H1 (cell line): ENCODE data around the gene COL4A2. TPM values are rescaled to one million over a fixed set of nuclear protein-coding genes. Genes with fewer than 3 reads are reported as not detected.
A peak's percentile ranks its signal among the peaks of the same experiment; 100 is the strongest.

Source experiments
- CTCF ChIA-PET: fragments of 300-600 bp; sonication (Branson Sonifier 250); formaldehyde crosslinking; loops from one replicate; lab custom pipeline; 2021; ENCODE audit not compliant: partially characterized antibody; lab: Charles Lee
- POLR2A ChIA-PET: fragments of 300-600 bp; sonication (Branson Sonifier 250); formaldehyde crosslinking; loops from one replicate; lab custom pipeline; 2021; ENCODE audit warnings: inconsistent platforms; ENCODE audit not compliant: partially characterized antibody; lab: Charles Lee
- DNase-seq, 2 experiments: peaks; one replicate each; pipeline versions ENCODE4 v3.0.0 to v3.0.0-alpha.2; 2010 to 2022; ENCODE audit warnings: low spot score in 2 of 2, low read depth in 1 of 2, mixed read lengths in 1 of 2
- FAIRE-seq: peaks from 2 replicates; lab custom pipeline; 2011; peaks lifted over from hg19 to GRCh38; lab: Jason Lieb, UNC
- H2AFZ ChIP-seq: 2 replicates; pipeline ENCODE4 v1.8.1; 2012; ENCODE audit warnings: low read length, inconsistent platforms
- H2AK5ac ChIP-seq: 2 replicates; pipeline ENCODE4 v1.6.1; 2013; ENCODE audit warnings: low read depth, low read length
- H2BK120ac ChIP-seq: replicated peaks from 2 replicates; pipeline ENCODE3; 2013; ENCODE audit warnings: low read depth, low read length, inconsistent platforms
- H2BK12ac ChIP-seq: 2 replicates; pipeline ENCODE4 v1.6.1; 2013; ENCODE audit warnings: low read depth, low read length
- H2BK15ac ChIP-seq: 2 replicates; pipeline ENCODE4 v1.6.1; 2013; ENCODE audit warnings: low read length
- H2BK20ac ChIP-seq: 2 replicates; pipeline ENCODE4 v1.6.1; 2013; ENCODE audit warnings: low read length
- H2BK5ac ChIP-seq: 2 replicates; pipeline ENCODE4 v1.6.1; 2013; ENCODE audit warnings: low read depth, low read length
- H3K14ac ChIP-seq: 2 replicates; pipeline ENCODE4 v1.6.1; 2013; ENCODE audit warnings: inconsistent platforms; ENCODE audit not compliant: insufficient read length
- H3K18ac ChIP-seq: 2 replicates; pipeline ENCODE4 v1.6.1; 2013; ENCODE audit warnings: low read length; ENCODE audit errors: extremely low read depth
- H3K23ac ChIP-seq: 2 replicates; pipeline ENCODE4 v1.6.1; 2013; ENCODE audit warnings: inconsistent platforms; ENCODE audit not compliant: insufficient read length
- H3K23me2 ChIP-seq: 2 replicates; pipeline ENCODE4 v1.6.1; 2013; ENCODE audit warnings: low read depth, low read length
- H3K27ac ChIP-seq: 2 replicates; pipeline ENCODE4 v1.6.1; 2011; ENCODE audit warnings: low read depth, low read length, inconsistent platforms
- H3K27me3 ChIP-seq, 4 experiments: replicated peaks in 1 of 4; 1 replicate in 1 of 4; 2 replicates in 3 of 4; pipeline versions ENCODE4 v1.6.1 to v1.8.1; 2011 to 2013; ENCODE audit warnings: low read length in 3 of 4, mild to moderate bottlenecking in 3 of 4, inconsistent platforms in 2 of 4, mixed read lengths in 2 of 4, moderate library complexity in 1 of 4; ENCODE audit not compliant: control insufficient read depth in 3 of 4, insufficient read depth in 3 of 4; ENCODE audit errors: extremely low read depth in 1 of 4
- H3K36me3 ChIP-seq, 4 experiments: 2 replicates each; pipeline versions ENCODE4 v1.6.1 to v1.8.1; 2011 to 2013; ENCODE audit warnings: mild to moderate bottlenecking in 4 of 4, low read length in 3 of 4, moderate library complexity in 2 of 4, control low read depth in 1 of 4, inconsistent platforms in 1 of 4; ENCODE audit not compliant: insufficient read depth in 4 of 4, control insufficient read depth in 2 of 4
- H3K4ac ChIP-seq: replicated peaks from 2 replicates; pipeline ENCODE3; 2013; ENCODE audit warnings: low read length, low read depth, mixed read lengths, inconsistent platforms; ENCODE audit not compliant: insufficient read length
- H3K4me1 ChIP-seq, 4 experiments: replicated peaks in 1 of 4; 1 replicate in 1 of 4; 2 replicates in 3 of 4; pipeline versions ENCODE4 v1.6.1 to v1.8.1; 2011 to 2013; ENCODE audit warnings: low read length in 3 of 4, inconsistent platforms in 2 of 4, mixed read lengths in 1 of 4; ENCODE audit not compliant: insufficient read depth in 4 of 4, control insufficient read depth in 3 of 4
- H3K4me2 ChIP-seq, 2 experiments: 2 replicates each; pipeline versions ENCODE4 v1.6.1 to v1.8.1; 2011 to 2013; ENCODE audit warnings: low read depth in 2 of 2, low read length in 2 of 2, control low read depth in 1 of 2, inconsistent platforms in 1 of 2, mild to moderate bottlenecking in 1 of 2; ENCODE audit not compliant: insufficient read depth in 1 of 2
- H3K4me3 ChIP-seq, 4 experiments: fragments of 200-600, 300-600 bp in 1 of 4; sonication (generic), shearing (Covaris generic), sonication (Bioruptor Twin) in 1 of 4; 2 replicates each; pipeline versions ENCODE4 v1.5.1 to v1.8.1; 2011 to 2016; ENCODE audit warnings: low read length in 4 of 4, low read depth in 3 of 4, control low read depth in 2 of 4, inconsistent platforms in 2 of 4, mild to moderate bottlenecking in 2 of 4, mixed read lengths in 1 of 4, moderate library complexity in 1 of 4; ENCODE audit not compliant: insufficient read depth in 2 of 4; ENCODE audit errors: extremely low read depth in 1 of 4
- H3K56ac ChIP-seq: replicated peaks from 2 replicates; pipeline ENCODE3; 2013; ENCODE audit warnings: low read depth, mild to moderate bottlenecking, mixed read lengths, low read length, inconsistent platforms; ENCODE audit not compliant: insufficient read length
- H3K79me1 ChIP-seq: 2 replicates; pipeline ENCODE4 v1.6.1; 2013; ENCODE audit warnings: low read depth, low read length, control low read depth
- H3K79me2 ChIP-seq, 2 experiments: 2 replicates each; pipeline versions ENCODE4 v1.6.1 to v1.8.1; 2012 to 2013; ENCODE audit warnings: low read length in 2 of 2, mild to moderate bottlenecking in 2 of 2, inconsistent platforms in 1 of 2; ENCODE audit not compliant: insufficient read depth in 2 of 2, control insufficient read depth in 1 of 2
- H3K9ac ChIP-seq, 4 experiments: replicated peaks in 1 of 4; 1 replicate in 1 of 4; 2 replicates in 3 of 4; pipeline versions ENCODE4 v1.6.1 to v1.8.1; 2011 to 2013; ENCODE audit warnings: low read depth in 3 of 4, low read length in 3 of 4, control low read depth in 2 of 4, mild to moderate bottlenecking in 2 of 4, moderate library complexity in 2 of 4, inconsistent platforms in 1 of 4; ENCODE audit errors: extremely low read depth in 1 of 4
- H3K9me3 ChIP-seq, 2 experiments: 2 replicates each; pipeline versions ENCODE4 v1.6.1 to v1.8.1; 2012 to 2013; ENCODE audit warnings: mild to moderate bottlenecking in 2 of 2, moderate library complexity in 2 of 2, control low read depth in 1 of 2, inconsistent platforms in 1 of 2, low read depth in 1 of 2, low read length in 1 of 2, mixed read lengths in 1 of 2; ENCODE audit not compliant: insufficient read depth in 2 of 2
- H4K20me1 ChIP-seq, 2 experiments: replicated peaks in 1 of 2; 2 replicates each; pipeline versions ENCODE3 to v1.8.1; 2011 to 2013; ENCODE audit warnings: inconsistent platforms in 2 of 2, low read length in 2 of 2, mild to moderate bottlenecking in 1 of 2; ENCODE audit not compliant: insufficient read depth in 2 of 2, control insufficient read depth in 1 of 2
- H4K5ac ChIP-seq: 2 replicates; pipeline ENCODE4 v1.6.1; 2013; ENCODE audit warnings: low read length, low read depth, mixed read lengths, inconsistent platforms; ENCODE audit not compliant: insufficient read length
- H4K8ac ChIP-seq: 2 replicates; pipeline ENCODE4 v1.8.0; 2013; ENCODE audit warnings: mild to moderate bottlenecking, moderate library complexity, low read length, inconsistent platforms; ENCODE audit not compliant: insufficient read depth; ENCODE audit errors: extremely low read depth
- H4K91ac ChIP-seq: replicated peaks from 2 replicates; pipeline ENCODE3; 2013; ENCODE audit warnings: low read length, mixed read lengths, inconsistent platforms; ENCODE audit not compliant: insufficient read length
- BACH1 ChIP-seq: IDR thresholded peaks from 2 replicates; pipeline ENCODE4 v1.6.1; 2012; ENCODE audit warnings: low read length, improper control_type of control experiment
- BRCA1 ChIP-seq: IDR thresholded peaks from 2 replicates; pipeline ENCODE4 v1.6.1; 2012; ENCODE audit warnings: low read depth, low read length, improper control_type of control experiment
- CHD1 ChIP-seq: IDR thresholded peaks from 2 replicates; pipeline ENCODE4 v1.6.1; 2012; ENCODE audit warnings: low read depth, low read length, improper control_type of control experiment
- MAFK ChIP-seq: IDR thresholded peaks from 2 replicates; pipeline ENCODE4 v1.6.1; 2012; ENCODE audit warnings: low read depth, mild to moderate bottlenecking, improper control_type of control experiment, low read length
- TEAD4 ChIP-seq: IDR thresholded peaks from 2 replicates; pipeline ENCODE4 v1.6.1; 2012; ENCODE audit warnings: low read depth, low read length, inconsistent platforms, mixed read lengths
- WGBS, 2 experiments: shearing (Covaris generic) in 1 of 2; methylation state at CpG; one replicate each; pipeline versions ENCODE4 v1.1.6 to v1.1.7; 2013 to 2015; ENCODE audit warnings: low lambda C conversion rate in 2 of 2, mixed read lengths in 2 of 2, inconsistent platforms in 1 of 2, low coverage in 1 of 2, missing lambda C conversion rate in 1 of 2; ENCODE audit not compliant: insufficient replicate concordance in 2 of 2, insufficient coverage in 1 of 2, insufficient read length in 1 of 2; ENCODE audit errors: extremely low coverage in 1 of 2, missing lambda C conversion rate in 1 of 2; 5-methylcytosine and 5-hydroxymethylcytosine counted together
- polyA plus RNA-seq, 7 experiments: library from polyadenylated mRNA; depleted of rRNA in 3 of 7; stranded (reverse) in 5 of 7; unstranded in 2 of 7; fragments of >200 nt in 5 of 7; fragments of 200-250 nt in 2 of 7; gene quantifications; 1 replicate in 5 of 7; 2 replicates in 1 of 7; 4 replicates in 1 of 7; pipeline versions ENCODE4 v1.2.1 to v1.2.3, GENCODE V29; 2011 to 2013; ENCODE audit warnings: missing spikeins in 2 of 7, mixed read lengths in 2 of 7
- total RNA-seq: library from RNA; stranded (reverse); fragmentation: NEBNext Ultra II Directional; extraction: Animal tissue kit (Norgen Biotek cat#: 25700); gene quantifications from 2 replicates; pipeline ENCODE4 v1.2.1, GENCODE V29; 2021

The COL4A2 gene
- total and polyA plus RNA-seq, 2 of the 8 experiments (the other 6 are each of a cell fraction or from before 2014, with no cell fraction given): 80.4 to 87.3 TPM

DNA sequence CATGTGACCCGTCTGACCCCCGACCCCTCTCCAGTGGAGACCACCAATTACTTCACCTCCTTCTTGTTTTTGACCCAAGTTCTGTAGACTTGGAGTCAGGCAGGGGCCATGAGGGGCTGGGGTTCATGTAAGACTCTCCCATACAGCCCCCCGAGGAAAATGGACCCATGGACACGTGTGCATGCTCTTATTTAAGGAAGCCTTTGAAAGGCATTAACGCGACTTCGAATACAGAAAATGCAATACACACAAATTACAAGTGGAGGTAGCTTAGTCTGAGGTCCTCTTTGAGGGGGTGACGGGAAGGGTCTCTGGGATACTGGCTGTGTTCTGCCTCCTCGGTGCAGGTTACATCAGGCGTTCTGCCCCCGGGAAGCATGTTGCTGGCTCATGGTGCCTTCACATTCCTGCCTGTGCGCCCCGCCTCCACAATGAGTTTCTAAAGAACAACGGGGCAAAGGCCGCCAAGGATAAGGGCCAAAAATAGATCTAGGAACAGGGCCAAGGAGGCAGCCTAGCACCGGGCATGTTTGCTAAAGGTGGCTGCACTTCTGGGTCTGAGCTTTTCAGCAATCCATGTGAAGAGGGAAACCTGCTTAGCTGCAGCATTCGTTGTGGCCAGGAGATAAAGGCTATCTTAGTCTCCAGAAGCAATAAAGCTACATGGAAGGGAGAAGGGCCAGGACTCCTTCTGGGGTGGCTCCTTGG, 199.9 kb downstream of the COL4A2 start:
- Histone ChIP-seq H2BK120ac (no peak overlapping the region), H3K79me1 (peaks cover 2% of the 10 kb centered on the region; the same call in 1 of the 2 replicates), H3K4ac (no peak overlapping the region), H4K20me1 (peaks cover 0 to 3% of the 10 kb centered on the region in 2 experiments), H3K79me2 (no peaks in the 10 kb centered on the region), H3K56ac (no peak overlapping the region), H2AK5ac (no peak overlapping the region), H2BK12ac (no peak overlapping the region), H4K91ac (no peak overlapping the region), H3K4me3 (no peak overlapping the region), H2AFZ (no peak overlapping the region), H3K9me3 (no peaks in the 10 kb centered on the region), H3K9ac (no peak overlapping the region), H3K18ac (no peak overlapping the region), H3K4me2 (no peak overlapping the region), H3K27ac (no peak overlapping the region), H3K23me2 (0 out of 2 replicates have a peak, but pooled peaks cover 2% of the 10 kb centered on the region), H3K4me1 (peaks cover 0 to 5% (median 0%) of the 10 kb centered on the region in 4 experiments; a peak in 1 of 7 replicates), H2BK20ac (0 out of 2 replicates have a peak overlapping the region, but pooled peaks have one; percentile 48), H4K8ac (no peak overlapping the region), H3K27me3 (no peaks in the 10 kb centered on the region; a peak in 1 of 7 replicates), H2BK15ac (no peak overlapping the region), H3K23ac (no peak overlapping the region), H4K5ac (no peak overlapping the region), H2BK5ac (no peak overlapping the region), H3K36me3 (peaks cover 5 to 35% (median 21%) of the 10 kb centered on the region in 4 experiments; a peak in 6 of 8 replicates), H3K14ac (no peak overlapping the region)
- 84% methylated on average over 16 of the region's 17 CpGs; no CpG with 5 or more reads in 1 of the 2 experiments for WGBS, 2 experiments
- CTCF ChIA-PET: interaction anchor here (1.0 to 3.8 kb wide), 5 partner anchors 12 to 285 kb away, joined by 3 to 20 read pairs (median 4); no protein-coding TSS in a partner anchor
- DNase-seq (no peak), FAIRE-seq (no peak)
- POLR2A ChIA-PET: interaction anchor here (0.8 to 1.2 kb wide), 2 partner anchors 22 to 52 kb away, joined by 3 read pairs; no protein-coding TSS in a partner anchor
- no peak for TF ChIP-seq BRCA1
- TF ChIP-seq CHD1: no peak
- no peak for TF ChIP-seq BACH1
- no peak for TF ChIP-seq TEAD4
- TF ChIP-seq MAFK: no peak
